ENCODE data around the gene DNAJC18.

- TF ChIP-seq EZH2 (IDR thresholded peaks at IDR 0.05; ENCODE audit: borderline replicate concordance, low read length): no peak
- TF ChIP-seq, protein P1, sequence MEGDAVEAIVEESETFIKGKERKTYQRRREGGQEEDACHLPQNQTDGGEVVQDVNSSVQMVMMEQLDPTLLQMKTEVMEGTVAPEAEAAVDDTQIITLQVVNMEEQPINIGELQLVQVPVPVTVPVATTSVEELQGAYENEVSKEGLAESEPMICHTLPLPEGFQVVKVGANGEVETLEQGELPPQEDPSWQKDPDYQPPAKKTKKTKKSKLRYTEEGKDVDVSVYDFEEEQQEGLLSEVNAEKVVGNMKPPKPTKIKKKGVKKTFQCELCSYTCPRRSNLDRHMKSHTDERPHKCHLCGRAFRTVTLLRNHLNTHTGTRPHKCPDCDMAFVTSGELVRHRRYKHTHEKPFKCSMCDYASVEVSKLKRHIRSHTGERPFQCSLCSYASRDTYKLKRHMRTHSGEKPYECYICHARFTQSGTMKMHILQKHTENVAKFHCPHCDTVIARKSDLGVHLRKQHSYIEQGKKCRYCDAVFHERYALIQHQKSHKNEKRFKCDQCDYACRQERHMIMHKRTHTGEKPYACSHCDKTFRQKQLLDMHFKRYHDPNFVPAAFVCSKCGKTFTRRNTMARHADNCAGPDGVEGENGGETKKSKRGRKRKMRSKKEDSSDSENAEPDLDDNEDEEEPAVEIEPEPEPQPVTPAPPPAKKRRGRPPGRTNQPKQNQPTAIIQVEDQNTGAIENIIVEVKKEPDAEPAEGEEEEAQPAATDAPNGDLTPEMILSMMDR (conservative IDR thresholded peaks at IDR 0.05 in 1 of 2, IDR thresholded peaks at IDR 0.05 in 1 of 2; ENCODE audit: extremely low read depth in 1 of 2, insufficient read depth in 1 of 2, low read depth in 1 of 2, low read length in 2 of 2): no peak
Observed at GRCh38 chr5:139454568-139455290, 15.4 kb upstream of the DNAJC18 start.
